ENCODE measurements around the gene PCYOX1L.

The PCYOX1L gene

GRCh38 chr5:149370878-149371277 lies 13.0 kb downstream of the PCYOX1L start:
- DNase-seq, result no peak

GRCh38 chr5:149371296-149371962 lies 13.6 kb downstream of the PCYOX1L start:
- peak; percentile 69 to 75 for DNase-seq

GRCh38 chr5:149372076-149372795 lies 14.4 kb downstream of the PCYOX1L start:
- DNase-seq, result no peak

- DNase-seq, result no peak
Observed at GRCh38 chr5:149372932-149373331, 15.1 kb downstream of the PCYOX1L start.

- no peak for DNase-seq
Observed at GRCh38 chr5:149374303-149374702, 16.5 kb downstream of the PCYOX1L start.

GRCh38 chr5:149374801-149375200 lies 17.0 kb downstream of the PCYOX1L start:
- DNase-seq, result no peak

- no peak for DNase-seq
Observed at GRCh38 chr5:149375434-149375833, 17.6 kb downstream of the PCYOX1L start.

GRCh38 chr5:149376104-149376503 lies 18.3 kb downstream of the PCYOX1L start:
- DNase-seq, result no peak

GRCh38 chr5:149376711-149377447 lies 19.0 kb downstream of the PCYOX1L start:
- DNase-seq, result no peak

- DNase-seq, result no peak
Observed at GRCh38 chr5:149378241-149378820, 20.5 kb downstream of the PCYOX1L start.

- no peak for DNase-seq
Observed at GRCh38 chr5:149379177-149379761, 21.4 kb downstream of the PCYOX1L start, which contains the start of gene IL17B. Gene IL17B, minus strand, starts transcription at chr5:149379292. Its CDS starts 67 bp downstream, at chr5:149379225.

GRCh38 chr5:149379818-149380374 lies 22.1 kb downstream of the PCYOX1L start:
- no peak for DNase-seq

- no peak for DNase-seq
Observed at GRCh38 chr5:149380466-149381121, 22.7 kb downstream of the PCYOX1L start.

GRCh38 chr5:149381261-149381985 lies 23.6 kb downstream of the PCYOX1L start:
- DNase-seq, result no peak

- DNase-seq, result peak; percentile 83 to 85
Observed at GRCh38 chr5:149381986-149382338, 24.1 kb downstream of the PCYOX1L start.

GRCh38 chr5:149382517-149383220 lies 24.8 kb downstream of the PCYOX1L start:
- no peak for DNase-seq

- DNase-seq, result no peak
Observed at GRCh38 chr5:149383399-149383798, 25.6 kb downstream of the PCYOX1L start.

GRCh38 chr5:149386166-149386565 lies 28.3 kb downstream of the PCYOX1L start:
- no peak for DNase-seq

- DNase-seq, result no peak
Observed at GRCh38 chr5:149387081-149387631, 29.3 kb downstream of the PCYOX1L start.

- DNase-seq, result no peak
Observed at GRCh38 chr5:149387982-149388381, 30.1 kb downstream of the PCYOX1L start.

Data from stimulated activated CD4-positive, alpha-beta T cell treated with anti-CD3 and anti-CD28 coated beads, Interleukin-2, amount 100 ng/mL, for 24 hours (primary cell).